ENCODE results near the gene ZNF274. TPM values are rescaled to one million over a fixed set of nuclear protein-coding genes. Genes with fewer than 3 reads are reported as not detected.

Gene ZNF274
- total and polyA plus RNA-seq, 10 of the 15 experiments (the other 5 are each of a cell fraction or from before 2014, with no cell fraction given): 2.7 to 17.6 (median 14.3) TPM

GRCh38 chr19:58150328-58150921, 32.4 kb upstream of the ZNF274 start, which contains the start of gene ZNF329 (continued):
- TF ChIP-seq NKRF (conservative IDR thresholded peaks at IDR 0.05) (no peak), ESRRA (IDR thresholded peaks at IDR 0.05; ENCODE audit: low read length) (no peak), ATF7 (IDR thresholded peaks at IDR 0.05; ENCODE audit: low read depth) (no peak), ZNF207 (IDR thresholded peaks at IDR 0.05; ENCODE audit: borderline replicate concordance) (no peak), IRF3 (IDR thresholded peaks at IDR 0.05) (no peak), SIN3A (IDR thresholded peaks at IDR 0.05; ENCODE audit: low read depth, low read length) (no peak), NR2F1 (conservative IDR thresholded peaks at IDR 0.05) (peak; percentile 44; the same call in 1 of the 2 replicates), POLR2AphosphoS5 (IDR thresholded peaks at IDR 0.05; ENCODE audit: low read length) (peak; percentile 69; the same call in 1 of the 2 replicates), KAT2A (conservative IDR thresholded peaks at IDR 0.05; ENCODE audit: control insufficient read depth, low read depth, low read length) (no peak), CBX3 (IDR thresholded peaks at IDR 0.05; ENCODE audit: borderline replicate concordance, low read depth) (no peak), SMC3 (IDR thresholded peaks at IDR 0.05; ENCODE audit: borderline replicate concordance, low read length) (no peak), MAX (IDR thresholded peaks at IDR 0.05; ENCODE audit: low read depth, low read length) (no peak), RBBP5 (conservative IDR thresholded peaks at IDR 0.05) (no peak), MEF2B (IDR thresholded peaks at IDR 0.05; ENCODE audit: partially characterized antibody, poor library complexity, severe bottlenecking) (no peak), DPF2 (IDR thresholded peaks at IDR 0.05) (no peak), PBX3 (IDR thresholded peaks at IDR 0.05; ENCODE audit: insufficient replicate concordance, low read depth, low read length) (no peak), ZNF24 (IDR thresholded peaks at IDR 0.05) (no peak), SKIL (IDR thresholded peaks at IDR 0.05; ENCODE audit: low read depth, poor library complexity, severe bottlenecking) (no peak), WRNIP1 (IDR thresholded peaks at IDR 0.05; ENCODE audit: borderline replicate concordance, low read depth, low read length) (no peak), KDM1A (IDR thresholded peaks at IDR 0.05; ENCODE audit: borderline replicate concordance) (no peak), LARP7 (IDR thresholded peaks at IDR 0.05) (0 out of 2 replicates have a peak, but pooled peaks have one; percentile 39), RELA (IDR thresholded peaks at IDR 0.05; ENCODE audit: borderline replicate concordance, partially characterized antibody) (no peak)
